Measurements from ENCODE around the gene PARD3B. TPM values are rescaled to one million over a fixed set of nuclear protein-coding genes. Genes with fewer than 3 reads are reported as not detected.

The PARD3B gene
- total and polyA plus RNA-seq, 2 of the 13 experiments (the other 11 are each of a cell fraction or from before 2014, with no cell fraction given): 0.71 to 2.3 TPM

DNA sequence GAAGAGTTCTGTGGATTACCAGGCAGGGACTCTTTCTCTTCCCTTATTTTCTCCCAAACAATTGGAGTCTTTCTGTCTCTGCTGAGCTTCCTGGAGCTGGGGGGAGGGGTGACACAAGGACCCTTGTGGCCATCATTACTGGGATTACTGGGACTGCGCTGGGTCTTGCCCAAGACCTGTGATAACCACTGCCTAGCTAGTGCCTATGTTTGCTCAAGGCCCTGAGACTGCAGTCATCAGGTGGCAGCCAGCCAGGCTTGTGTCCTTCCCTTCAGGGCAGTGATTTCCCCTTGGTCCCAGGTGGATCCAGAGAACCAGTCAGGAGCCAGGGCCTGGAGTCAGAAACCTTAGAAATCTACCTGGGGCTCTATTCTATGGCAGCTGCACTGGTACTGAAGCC lies 355.6 kb downstream of the PARD3B start:
- ATAC-seq (peak; percentile 65), DNase-seq (ENCODE audit: low spot score) (peak; percentile 55), FAIRE-seq (no peak)
- no peak overlapping the region for H3K4me3 ChIP-seq (replicated peaks in 1 of 3; ENCODE audit: insufficient read depth in 1 of 3, low read depth in 2 of 3, low read length in 3 of 3)
- BruUV-seq (replicated peaks): no TSS peak
- 8% methylated on average over 1 of the region's 1 CpG for WGBS (ENCODE audit: low lambda C conversion rate)
- no peaks in the 10 kb centered on the region for H4K20me1 ChIP-seq (ENCODE audit: insufficient read depth, low read length)
- H3K27me3 ChIP-seq (ENCODE audit: control insufficient read depth in 1 of 2, insufficient read depth in 2 of 2, low read length in 2 of 2): no peaks in the 10 kb centered on the region
- no peak overlapping the region for H3K9ac ChIP-seq (ENCODE audit: insufficient read depth, low read depth, low read length)
- no peaks in the 10 kb centered on the region for H3K36me3 ChIP-seq (replicated peaks in 1 of 2; ENCODE audit: control insufficient read depth in 1 of 2, insufficient read depth in 2 of 2, low read length in 2 of 2)
- in situ Hi-C loops (cut with HindIII; ENCODE audit: extremely low pct_ligation_motif_present, low pct_unique_long_range_greater_than_20kb) (no loop called here), intact Hi-C loops (cut with micrococcal nuclease; ENCODE audit: unreplicated experiment) (no loop called here)
- no peak overlapping the region for H3K27ac ChIP-seq (ENCODE audit: extremely low read length, insufficient read depth, low read length)
- H3K79me2 ChIP-seq (ENCODE audit: insufficient read depth, low read length): no peaks in the 10 kb centered on the region
- CTCF ChIA-PET (ENCODE audit: low intra/inter-chr PET ratio, low total read pairs): no interaction called here
- peaks cover 46% of the 10 kb centered on the region for H3K9me3 ChIP-seq (ENCODE audit: low read length)
- H3K4me1 ChIP-seq (ENCODE audit: insufficient read depth, low read length): peaks cover 16% of the 10 kb centered on the region
- H3K4me2 ChIP-seq (ENCODE audit: low read depth, low read length): no peak overlapping the region
- no peak overlapping the region for H2AFZ ChIP-seq (ENCODE audit: low read length)
- POLR2A ChIA-PET: no interaction called here
- TF ChIP-seq GATAD2A (CRISPR knock-in tag; IDR thresholded peaks at IDR 0.05): no peak
- TF ChIP-seq KDM1A (CRISPR knock-in tag; IDR thresholded peaks at IDR 0.05): no peak
- TF ChIP-seq HMG20A (CRISPR knock-in tag; IDR thresholded peaks at IDR 0.05; ENCODE audit: borderline replicate concordance): peak; percentile 10; the same call in 1 of the 2 replicates
- TF ChIP-seq, protein P1, sequence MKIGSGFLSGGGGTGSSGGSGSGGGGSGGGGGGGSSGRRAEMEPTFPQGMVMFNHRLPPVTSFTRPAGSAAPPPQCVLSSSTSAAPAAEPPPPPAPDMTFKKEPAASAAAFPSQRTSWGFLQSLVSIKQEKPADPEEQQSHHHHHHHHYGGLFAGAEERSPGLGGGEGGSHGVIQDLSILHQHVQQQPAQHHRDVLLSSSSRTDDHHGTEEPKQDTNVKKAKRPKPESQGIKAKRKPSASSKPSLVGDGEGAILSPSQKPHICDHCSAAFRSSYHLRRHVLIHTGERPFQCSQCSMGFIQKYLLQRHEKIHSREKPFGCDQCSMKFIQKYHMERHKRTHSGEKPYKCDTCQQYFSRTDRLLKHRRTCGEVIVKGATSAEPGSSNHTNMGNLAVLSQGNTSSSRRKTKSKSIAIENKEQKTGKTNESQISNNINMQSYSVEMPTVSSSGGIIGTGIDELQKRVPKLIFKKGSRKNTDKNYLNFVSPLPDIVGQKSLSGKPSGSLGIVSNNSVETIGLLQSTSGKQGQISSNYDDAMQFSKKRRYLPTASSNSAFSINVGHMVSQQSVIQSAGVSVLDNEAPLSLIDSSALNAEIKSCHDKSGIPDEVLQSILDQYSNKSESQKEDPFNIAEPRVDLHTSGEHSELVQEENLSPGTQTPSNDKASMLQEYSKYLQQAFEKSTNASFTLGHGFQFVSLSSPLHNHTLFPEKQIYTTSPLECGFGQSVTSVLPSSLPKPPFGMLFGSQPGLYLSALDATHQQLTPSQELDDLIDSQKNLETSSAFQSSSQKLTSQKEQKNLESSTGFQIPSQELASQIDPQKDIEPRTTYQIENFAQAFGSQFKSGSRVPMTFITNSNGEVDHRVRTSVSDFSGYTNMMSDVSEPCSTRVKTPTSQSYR (CRISPR knock-in tag; IDR thresholded peaks at IDR 0.05; ENCODE audit: borderline replicate concordance): peak; percentile 68
- peak; percentile 18; the same call in 1 of the 2 replicates for TF ChIP-seq ZFX (CRISPR knock-in tag; IDR thresholded peaks at IDR 0.05; ENCODE audit: low read depth)
- no peak for TF ChIP-seq SP140L (CRISPR knock-in tag; IDR thresholded peaks at IDR 0.05; ENCODE audit: borderline replicate concordance)
- TF ChIP-seq, protein P2, sequence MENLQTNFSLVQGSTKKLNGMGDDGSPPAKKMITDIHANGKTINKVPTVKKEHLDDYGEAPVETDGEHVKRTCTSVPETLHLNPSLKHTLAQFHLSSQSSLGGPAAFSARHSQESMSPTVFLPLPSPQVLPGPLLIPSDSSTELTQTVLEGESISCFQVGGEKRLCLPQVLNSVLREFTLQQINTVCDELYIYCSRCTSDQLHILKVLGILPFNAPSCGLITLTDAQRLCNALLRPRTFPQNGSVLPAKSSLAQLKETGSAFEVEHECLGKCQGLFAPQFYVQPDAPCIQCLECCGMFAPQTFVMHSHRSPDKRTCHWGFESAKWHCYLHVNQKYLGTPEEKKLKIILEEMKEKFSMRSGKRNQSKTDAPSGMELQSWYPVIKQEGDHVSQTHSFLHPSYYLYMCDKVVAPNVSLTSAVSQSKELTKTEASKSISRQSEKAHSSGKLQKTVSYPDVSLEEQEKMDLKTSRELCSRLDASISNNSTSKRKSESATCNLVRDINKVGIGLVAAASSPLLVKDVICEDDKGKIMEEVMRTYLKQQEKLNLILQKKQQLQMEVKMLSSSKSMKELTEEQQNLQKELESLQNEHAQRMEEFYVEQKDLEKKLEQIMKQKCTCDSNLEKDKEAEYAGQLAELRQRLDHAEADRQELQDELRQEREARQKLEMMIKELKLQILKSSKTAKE (CRISPR knock-in tag; IDR thresholded peaks at IDR 0.05; ENCODE audit: borderline replicate concordance): no peak
- TF ChIP-seq CEBPB (IDR thresholded peaks at IDR 0.05; ENCODE audit: borderline replicate concordance, low read depth, low read length): peak; percentile 41; the same call in 1 of the 2 replicates
- TF ChIP-seq RXRA (CRISPR knock-in tag; IDR thresholded peaks at IDR 0.05): no peak
- TF ChIP-seq, protein P3, sequence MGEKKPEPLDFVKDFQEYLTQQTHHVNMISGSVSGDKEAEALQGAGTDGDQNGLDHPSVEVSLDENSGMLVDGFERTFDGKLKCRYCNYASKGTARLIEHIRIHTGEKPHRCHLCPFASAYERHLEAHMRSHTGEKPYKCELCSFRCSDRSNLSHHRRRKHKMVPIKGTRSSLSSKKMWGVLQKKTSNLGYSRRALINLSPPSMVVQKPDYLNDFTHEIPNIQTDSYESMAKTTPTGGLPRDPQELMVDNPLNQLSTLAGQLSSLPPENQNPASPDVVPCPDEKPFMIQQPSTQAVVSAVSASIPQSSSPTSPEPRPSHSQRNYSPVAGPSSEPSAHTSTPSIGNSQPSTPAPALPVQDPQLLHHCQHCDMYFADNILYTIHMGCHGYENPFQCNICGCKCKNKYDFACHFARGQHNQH (CRISPR knock-in tag; IDR thresholded peaks at IDR 0.05): no peak
- TF ChIP-seq POLR2G (IDR thresholded peaks at IDR 0.05; ENCODE audit: low read depth, low read length): no peak
- TF ChIP-seq DNMT1 (CRISPR knock-in tag; IDR thresholded peaks at IDR 0.05): no peak
- TF ChIP-seq POGZ (CRISPR knock-in tag; IDR thresholded peaks at IDR 0.05): peak; percentile 34; the same call in 1 of the 2 replicates
- TF ChIP-seq CHCHD3 (CRISPR knock-in tag; IDR thresholded peaks at IDR 0.05): no peak
- TF ChIP-seq ZNF235 (CRISPR knock-in tag; IDR thresholded peaks at IDR 0.05; ENCODE audit: borderline replicate concordance): no peak
- TF ChIP-seq ZNF333 (CRISPR knock-in tag; IDR thresholded peaks at IDR 0.05; ENCODE audit: borderline replicate concordance): no peak
- TF ChIP-seq ZBTB38 (CRISPR knock-in tag; IDR thresholded peaks at IDR 0.05): no peak
- TF ChIP-seq FOXA1 (IDR thresholded peaks at IDR 0.05): no peak
- 0 out of 2 replicates have a peak, but pooled peaks have one; percentile 24 for TF ChIP-seq FOXA1 (CRISPR knock-in tag; IDR thresholded peaks at IDR 0.05)
- TF ChIP-seq YEATS2 (CRISPR knock-in tag; IDR thresholded peaks at IDR 0.05; ENCODE audit: borderline replicate concordance): no peak

Data from HepG2 (cell line).